HG02623 (cell line): Measurements from ENCODE around the gene BAHCC1.

ENCODE experiments used
- ATAC-seq: cut with Tn5 transposase; IDR thresholded peaks from one replicate; pipeline ENCODE4 v1.9.1; 2021; ENCODE audit warnings: moderate library complexity; ENCODE audit not compliant: unreplicated experiment

BAHCC1 gene

GRCh38 chr17:81487487-81488275, 92.4 kb downstream of the BAHCC1 start:
- peak; percentile 41 for ATAC-seq

- ATAC-seq: no peak
Observed at GRCh38 chr17:81488276-81488860, 93.1 kb downstream of the BAHCC1 start.

- ATAC-seq: no peak
Observed at GRCh38 chr17:81489012-81489997, 94.0 kb downstream of the BAHCC1 start.

- ATAC-seq: no peak
Observed at GRCh38 chr17:81489998-81490992, 95.0 kb downstream of the BAHCC1 start.

- ATAC-seq: no peak
Observed at GRCh38 chr17:81491181-81491581, 95.9 kb downstream of the BAHCC1 start.

- ATAC-seq: no peak
Observed at GRCh38 chr17:81491761-81492160, 96.5 kb downstream of the BAHCC1 start.

- no peak for ATAC-seq
Observed at GRCh38 chr17:81492202-81492601, 96.9 kb downstream of the BAHCC1 start.

GRCh38 chr17:81492706-81493105, 97.4 kb downstream of the BAHCC1 start:
- ATAC-seq: no peak

- ATAC-seq: no peak
Observed at GRCh38 chr17:81493198-81494038, 98.2 kb downstream of the BAHCC1 start.

- ATAC-seq: no peak
Observed at GRCh38 chr17:81494626-81495377, 99.5 kb downstream of the BAHCC1 start.

GRCh38 chr17:81498953-81499600, 103.8 kb downstream of the BAHCC1 start:
- ATAC-seq: no peak

- ATAC-seq: no peak
Observed at GRCh38 chr17:81499601-81499970, 104.3 kb downstream of the BAHCC1 start.

GRCh38 chr17:81500047-81500446, 104.8 kb downstream of the BAHCC1 start:
- no peak for ATAC-seq

GRCh38 chr17:81502471-81503017, 107.3 kb downstream of the BAHCC1 start:
- ATAC-seq: no peak

- no peak for ATAC-seq
Observed at GRCh38 chr17:81503619-81504018, 108.4 kb downstream of the BAHCC1 start.

GRCh38 chr17:81508639-81509206, 113.5 kb downstream of the BAHCC1 start:
- no peak for ATAC-seq

- ATAC-seq: no peak
Observed at GRCh38 chr17:81509207-81509971, 114.1 kb downstream of the BAHCC1 start.
